GM18868 (cell line): ENCODE results near the gene STK16.
"Not testable (repeated sequence)": the region's sequence is repeated elsewhere in the genome, so short reads cannot be mapped to it uniquely, and the experiment has no call there.

ENCODE experiments used
- ATAC-seq: cut with Tn5 transposase; IDR thresholded peaks from one replicate; pipeline ENCODE4 v1.9.1; 2021; ENCODE audit warnings: mild to moderate bottlenecking, moderate library complexity; ENCODE audit not compliant: unreplicated experiment

The STK16 gene

DNA sequence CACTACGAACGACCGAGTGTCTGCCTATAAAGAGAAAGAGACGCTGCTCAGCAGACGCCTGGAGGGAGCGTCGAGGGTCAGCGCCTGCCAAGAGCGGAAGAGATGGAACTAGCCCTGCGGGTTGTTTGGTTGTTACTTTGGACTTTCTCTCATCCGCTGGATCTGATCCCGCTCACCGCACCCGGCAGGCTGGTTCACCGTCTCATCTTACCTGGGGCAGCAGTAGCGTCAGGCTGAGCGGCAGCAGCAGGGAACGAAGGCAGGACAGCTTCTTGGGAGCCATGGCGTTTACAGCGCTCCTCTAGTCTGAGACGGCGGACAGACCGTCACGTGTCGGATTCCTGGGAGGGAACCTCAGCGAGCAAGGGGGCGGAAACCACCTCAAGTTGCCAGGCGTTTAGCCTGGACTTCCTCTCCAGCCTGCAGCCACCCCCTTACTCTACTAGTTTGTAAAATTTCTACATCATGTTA is 2.0 kb upstream of the STK16 start:
- ATAC-seq: no peak

GRCh38 chr2:219244789-219245147 is 511 bp upstream of the STK16 start:
- ATAC-seq: no peak

- ATAC-seq: no peak
Observed at GRCh38 chr2:219245899-219246230, 586 bp downstream of the STK16 start.

GRCh38 chr2:219246559-219246958 is 1.3 kb downstream of the STK16 start:
- ATAC-seq: no peak

DNA sequence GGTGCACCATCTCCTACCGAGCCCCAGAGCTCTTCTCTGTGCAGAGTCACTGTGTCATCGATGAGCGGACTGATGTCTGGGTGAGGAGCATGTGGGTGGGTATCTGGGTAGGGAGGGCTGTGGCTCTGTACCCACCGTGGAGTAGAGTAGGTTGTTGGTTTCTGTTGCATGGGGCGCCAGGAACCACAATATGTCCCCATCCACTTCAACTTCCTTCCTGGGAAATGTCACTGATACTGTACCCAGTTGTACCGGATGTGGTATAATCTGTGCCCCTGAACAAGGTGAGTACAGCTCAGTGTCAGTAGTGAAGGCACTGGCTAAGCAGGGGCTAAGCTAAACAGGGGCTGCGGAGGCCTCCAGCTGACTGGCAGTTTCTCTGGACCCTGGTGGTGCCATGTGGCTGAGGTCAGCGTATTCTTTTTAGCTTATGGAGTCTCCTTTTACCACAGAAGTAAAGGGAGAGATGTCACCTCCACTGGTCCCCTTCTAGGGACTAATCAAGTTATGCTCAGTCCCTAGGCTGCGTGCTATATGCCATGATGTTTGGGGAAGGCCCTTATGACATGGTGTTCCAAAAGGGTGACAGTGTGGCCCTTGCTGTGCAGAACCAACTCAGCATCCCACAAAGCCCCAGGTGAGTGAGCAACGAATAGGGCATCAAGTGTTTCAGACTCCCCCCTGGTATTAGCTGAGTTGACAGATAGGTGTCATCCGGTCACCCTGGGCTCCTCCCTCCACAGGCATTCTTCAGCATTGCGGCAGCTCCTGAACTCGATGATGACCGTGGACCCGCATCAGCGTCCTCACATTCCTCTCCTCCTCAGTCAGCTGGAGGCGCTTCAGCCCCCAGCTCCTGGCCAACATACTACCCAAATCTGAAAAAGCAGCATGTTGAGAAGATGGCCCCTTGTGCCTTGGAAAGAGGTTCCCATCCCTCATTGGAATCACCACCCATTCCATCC is 2.7 kb downstream of the STK16 start:
- ATAC-seq: no peak

DNA sequence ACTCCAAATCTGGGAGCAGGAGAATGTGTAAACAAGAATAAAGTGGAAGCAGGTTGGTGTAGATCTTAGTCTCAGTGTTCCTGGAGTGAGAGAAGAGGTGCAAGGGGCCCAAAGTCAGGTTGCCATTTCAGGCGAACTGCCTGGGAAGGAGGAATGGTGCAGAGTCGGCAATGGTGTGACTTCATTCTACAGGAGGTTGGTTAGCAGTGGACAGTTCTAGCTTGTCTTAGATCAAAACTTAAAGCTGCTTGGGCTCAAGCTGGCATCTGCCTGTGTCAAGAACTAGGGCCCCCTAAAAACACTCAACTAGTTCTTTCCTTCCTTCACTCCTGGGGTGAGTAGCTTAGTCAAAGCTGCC is 3.5 kb downstream of the STK16 start:
- no peak for ATAC-seq

DNA sequence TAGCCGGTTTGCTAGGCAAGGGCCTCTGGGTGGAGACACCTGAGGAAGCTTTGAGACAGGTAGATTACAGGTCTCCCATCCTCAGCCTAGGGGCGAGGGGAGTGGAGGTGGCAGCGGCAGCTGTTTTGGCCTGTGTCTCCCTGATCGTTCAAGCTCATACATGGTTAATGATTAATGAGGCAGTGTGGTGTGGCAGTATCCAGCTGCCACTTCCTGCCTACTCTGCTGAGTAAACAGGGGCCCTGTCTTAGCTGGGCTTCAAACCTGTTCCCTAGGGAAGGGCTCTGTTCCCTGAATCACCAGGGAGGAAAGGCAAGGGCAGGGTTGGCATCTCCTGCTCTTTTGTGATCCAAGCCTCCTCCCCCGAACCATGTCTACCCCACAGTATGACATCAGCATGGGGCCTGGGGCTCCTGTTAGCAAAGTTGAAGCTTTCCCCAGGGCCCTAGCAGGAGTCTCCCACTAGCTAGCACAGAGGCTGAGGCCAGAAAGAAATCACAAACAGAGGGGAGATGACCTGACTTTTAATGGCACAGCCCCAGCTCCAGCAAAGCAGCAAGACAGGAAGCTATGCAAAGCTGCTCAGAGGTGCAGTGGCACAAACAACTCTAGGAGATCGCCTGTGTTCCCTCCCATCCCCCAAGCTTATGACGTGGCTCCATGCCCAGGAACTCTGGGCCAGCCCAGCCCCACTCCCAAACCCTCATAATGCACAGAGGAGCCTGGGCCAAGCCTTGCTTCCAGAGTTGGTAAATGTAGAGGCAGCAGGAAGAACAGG is 4.1 kb downstream of the STK16 start:
- no peak for ATAC-seq

DNA sequence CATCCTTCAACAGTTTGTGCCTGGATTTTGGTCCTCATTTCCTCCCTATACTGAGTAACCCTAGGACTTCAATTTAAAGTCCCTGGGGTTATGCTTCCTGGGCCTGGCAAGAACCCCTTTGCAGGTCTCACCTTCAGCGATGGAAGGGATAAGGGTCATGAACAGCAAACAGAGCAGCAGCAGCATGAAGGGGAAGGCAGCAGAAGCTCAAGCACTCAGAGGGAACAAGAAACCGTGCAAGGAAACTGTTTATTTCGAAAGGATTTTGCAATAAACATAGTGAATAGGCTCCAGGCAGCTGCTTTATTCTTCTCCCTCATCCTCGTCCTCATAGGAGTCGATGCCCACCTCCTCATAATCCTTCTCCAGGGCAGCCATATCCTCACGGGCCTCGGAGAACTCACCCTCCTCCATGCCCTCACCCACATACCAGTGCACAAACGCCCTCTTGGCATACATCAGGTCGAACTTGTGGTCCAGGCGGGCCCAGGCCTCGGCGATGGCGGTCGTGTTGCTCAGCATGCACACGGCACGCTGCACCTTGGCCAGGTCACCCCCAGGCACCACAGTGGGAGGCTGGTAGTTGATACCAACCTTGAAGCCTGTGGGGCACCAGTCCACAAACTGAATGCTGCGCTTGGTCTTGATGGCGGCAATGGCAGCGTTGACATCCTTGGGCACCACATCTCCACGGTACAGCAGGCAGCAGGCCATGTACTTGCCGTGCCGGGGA is 4.9 kb downstream of the STK16 start:
- no peak for ATAC-seq

- ATAC-seq: no peak
Observed at GRCh38 chr2:219251656-219252055, 6.4 kb downstream of the STK16 start.

DNA sequence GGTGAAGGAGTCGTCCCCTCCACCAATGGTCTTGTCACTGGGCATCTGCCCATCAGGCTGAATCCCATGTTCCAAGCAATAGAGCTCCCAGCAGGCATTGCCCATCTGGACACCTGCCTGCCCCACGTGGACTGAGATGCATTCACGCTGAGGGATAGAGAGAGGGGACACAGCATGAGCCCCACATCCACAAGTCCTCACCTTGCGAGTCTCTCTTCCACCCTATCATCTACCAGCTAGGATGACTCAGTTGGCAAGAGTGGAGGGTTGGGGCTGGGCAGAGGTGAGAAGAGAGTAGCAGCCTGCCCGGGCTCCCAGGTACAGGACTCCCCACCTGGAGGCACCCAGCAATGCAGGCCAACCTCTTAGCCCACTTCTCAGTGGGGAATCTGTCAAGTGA is 6.8 kb downstream of the STK16 start:
- no peak for ATAC-seq

GRCh38 chr2:219252570-219252899 is 7.3 kb downstream of the STK16 start:
- ATAC-seq: no peak

GRCh38 chr2:219252900-219253752 is 7.8 kb downstream of the STK16 start, which contains the start of gene TUBA4B:
TUBA4B (plus strand) TSS chr2:219253243; CDS start chr2:219253408, 165 bp downstream.
- ATAC-seq: no peak

DNA sequence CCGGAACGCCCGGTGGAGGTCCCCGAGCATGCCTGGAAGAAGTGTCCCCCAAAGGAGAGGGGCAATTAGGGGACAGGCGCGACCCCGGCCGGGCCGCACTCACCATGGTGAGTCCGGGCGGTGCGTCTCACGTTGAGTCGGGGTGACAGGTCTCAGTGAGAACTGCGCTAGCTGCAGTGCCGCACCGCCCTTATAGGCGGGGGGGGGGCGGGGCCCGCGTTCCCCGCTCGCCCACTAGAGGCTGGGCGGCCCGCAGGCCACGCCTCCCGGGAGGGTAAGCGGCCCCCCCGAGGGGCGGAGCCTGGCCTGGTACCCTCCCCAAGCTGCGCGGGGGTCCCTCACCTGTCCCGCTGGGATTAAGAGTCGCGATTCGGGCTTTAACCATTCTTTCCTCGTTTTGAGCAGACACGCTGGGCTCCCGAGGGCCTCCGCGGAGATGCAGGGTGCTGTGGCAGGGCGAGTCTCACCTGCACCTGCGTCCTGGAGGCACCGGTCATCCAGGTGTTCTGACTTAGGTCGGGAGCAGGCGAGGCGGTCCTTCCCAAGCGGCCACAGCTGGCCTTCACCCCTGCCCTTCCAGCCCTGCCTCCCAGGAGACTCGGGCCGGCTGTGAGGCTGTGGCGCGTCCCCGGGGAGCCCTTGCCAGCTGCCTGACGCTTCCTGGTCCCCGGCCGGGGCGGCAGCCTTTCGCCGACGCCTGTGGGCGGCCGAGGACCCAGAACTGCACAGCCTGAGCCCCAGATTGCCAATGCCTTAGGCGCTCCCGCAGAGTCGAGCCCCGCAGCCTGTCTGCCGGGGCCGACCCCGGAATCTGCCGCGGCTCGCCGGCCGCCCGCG is 8.7 kb downstream of the STK16 start, which contains the start of gene TUBA4A:
Gene TUBA4A, minus strand, starts transcription at position 166 of the 837 bp plus-strand sequence. Its CDS starts 60 bp downstream, at position 106.
- ATAC-seq: peak; percentile 73

DNA sequence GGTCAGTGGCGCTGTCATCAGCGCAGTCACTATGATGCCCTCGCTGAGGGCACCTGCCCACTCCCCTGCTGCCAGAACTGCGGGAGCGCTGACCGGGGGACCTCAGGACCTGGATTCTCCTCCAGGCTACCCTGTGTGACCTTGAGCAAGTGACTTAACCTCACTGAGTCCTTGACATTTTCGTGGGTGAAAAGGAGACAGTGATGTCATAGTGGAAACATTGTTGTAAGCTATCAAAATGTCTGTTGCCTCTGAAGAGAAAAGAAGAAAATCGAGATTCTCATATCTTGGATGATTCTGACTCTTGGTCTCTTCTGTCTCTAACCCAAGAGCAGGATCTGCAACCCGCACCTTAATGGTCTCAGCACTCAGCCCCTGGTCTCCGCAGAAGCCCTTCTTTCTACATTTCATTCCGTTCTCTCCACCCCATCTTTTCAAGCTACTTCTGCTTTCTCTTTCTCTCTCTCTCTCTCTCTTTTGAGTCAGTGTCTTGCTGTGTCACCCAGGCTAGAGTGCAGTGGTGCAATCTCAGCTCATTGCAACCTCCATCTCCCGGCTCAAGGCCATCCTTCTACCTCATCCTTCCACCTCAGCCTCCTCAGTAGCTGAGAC is 9.4 kb downstream of the STK16 start:
- ATAC-seq: peak; percentile 35

DNA sequence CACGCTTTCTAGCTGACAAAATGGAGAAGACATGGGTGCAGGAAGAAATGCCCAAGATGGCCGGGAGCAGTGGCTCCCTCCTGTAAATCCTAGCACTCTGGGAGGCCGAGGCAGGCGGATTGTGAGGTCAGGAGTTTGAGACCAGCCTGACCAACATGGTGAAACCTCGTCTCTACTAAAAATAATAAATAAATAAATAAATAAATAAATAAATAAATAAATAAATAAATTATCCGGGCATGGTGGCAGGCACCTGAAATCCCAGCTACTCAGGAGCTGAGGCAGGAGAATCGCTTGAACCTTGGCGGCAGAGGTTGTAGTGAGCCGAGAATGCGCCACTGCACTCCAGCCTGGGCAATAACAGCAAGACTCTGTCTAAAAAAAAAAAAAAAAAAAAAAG is 13.7 kb downstream of the STK16 start:
- ATAC-seq: not testable (repeated sequence)

DNA sequence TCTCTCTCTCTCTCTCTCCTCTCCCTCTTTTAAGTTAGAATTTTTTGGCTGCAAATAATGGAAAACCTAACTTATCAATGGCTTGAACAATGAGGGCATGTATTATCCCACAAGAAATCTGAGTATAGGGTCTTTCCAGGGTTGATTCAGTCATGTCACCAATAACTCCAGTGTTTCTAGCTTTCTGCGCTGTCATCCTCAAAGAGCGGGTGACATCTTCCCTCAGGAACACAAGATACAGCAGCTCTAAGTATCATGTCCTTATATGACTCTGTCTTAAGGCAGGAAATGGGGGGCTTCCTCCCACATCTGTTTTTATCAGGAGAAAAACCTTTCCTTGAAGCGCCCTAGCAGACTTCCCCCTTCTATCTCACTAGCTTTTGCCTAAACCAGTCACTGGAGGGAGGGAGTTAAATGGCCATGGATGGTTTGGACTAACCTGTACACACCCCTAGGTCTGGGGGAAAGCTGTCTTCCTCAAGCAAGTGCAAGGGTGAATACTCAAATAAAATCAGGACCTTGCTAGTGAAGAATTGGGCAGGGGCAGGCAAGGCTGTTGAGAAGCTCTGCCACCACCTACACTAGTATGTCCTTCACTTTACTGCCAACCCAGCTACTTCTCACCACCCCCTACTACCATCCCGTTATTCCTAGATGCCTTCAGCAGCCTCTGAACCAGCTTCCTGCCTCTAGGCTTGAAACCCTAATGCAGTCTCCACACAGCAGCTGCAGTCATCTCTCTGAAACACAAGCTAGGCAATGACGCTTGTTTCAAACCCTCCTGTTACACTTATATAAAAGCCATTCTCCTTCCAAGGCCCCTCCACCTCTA is 16.0 kb downstream of the STK16 start:
- ATAC-seq: no peak

GRCh38 chr2:219266232-219266631 is 21.0 kb downstream of the STK16 start:
- no peak for ATAC-seq

DNA sequence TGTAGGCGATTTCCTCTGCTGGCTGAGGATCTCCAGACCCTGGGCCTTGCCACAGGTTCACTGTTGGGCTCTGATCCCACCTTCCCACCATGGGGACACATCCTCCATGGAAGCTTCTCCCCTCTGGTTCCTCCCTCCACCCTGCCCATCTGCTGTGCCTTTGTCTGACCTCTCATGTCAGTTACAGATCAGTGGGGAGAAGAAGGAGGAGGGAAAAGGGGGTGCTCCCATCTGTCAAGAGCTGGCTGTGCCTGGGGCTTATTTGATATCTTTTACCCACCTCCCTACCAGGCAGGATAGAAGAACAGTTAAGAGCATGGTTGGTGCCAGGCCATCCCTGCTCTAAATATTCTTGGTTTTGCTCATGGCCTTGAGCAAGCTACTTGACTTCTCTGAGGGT is 21.6 kb downstream of the STK16 start:
- ATAC-seq: no peak
